Transverse colon (tissue), 3 donors: ENCODE measurements around the gene CDK2AP2.
A peak's percentile ranks its signal among the peaks of the same experiment; 100 is the strongest.

Source experiments
- POLR2A ChIP-seq: fragments of 450-650 bp; IDR thresholded peaks from one replicate; pipeline ENCODE4 v1.6.1; 2016; ENCODE audit warnings: antibody characterized with exemption, mild to moderate bottlenecking, moderate library complexity
- TF ChIP-seq, protein P1 (sequence below), 5 experiments: fragments of 200-600 bp in 3 of 5; fragments of 450-650 bp in 2 of 5; sonication (generic) in 3 of 5; IDR thresholded peaks; 1 replicate in 2 of 5; 2 replicates in 3 of 5; pipeline ENCODE4 v1.5.1; 2016 to 2017; ENCODE audit warnings: antibody characterized with exemption in 5 of 5, inconsistent platforms in 3 of 5, mild to moderate bottlenecking in 2 of 5, moderate library complexity in 1 of 5

DNA sequence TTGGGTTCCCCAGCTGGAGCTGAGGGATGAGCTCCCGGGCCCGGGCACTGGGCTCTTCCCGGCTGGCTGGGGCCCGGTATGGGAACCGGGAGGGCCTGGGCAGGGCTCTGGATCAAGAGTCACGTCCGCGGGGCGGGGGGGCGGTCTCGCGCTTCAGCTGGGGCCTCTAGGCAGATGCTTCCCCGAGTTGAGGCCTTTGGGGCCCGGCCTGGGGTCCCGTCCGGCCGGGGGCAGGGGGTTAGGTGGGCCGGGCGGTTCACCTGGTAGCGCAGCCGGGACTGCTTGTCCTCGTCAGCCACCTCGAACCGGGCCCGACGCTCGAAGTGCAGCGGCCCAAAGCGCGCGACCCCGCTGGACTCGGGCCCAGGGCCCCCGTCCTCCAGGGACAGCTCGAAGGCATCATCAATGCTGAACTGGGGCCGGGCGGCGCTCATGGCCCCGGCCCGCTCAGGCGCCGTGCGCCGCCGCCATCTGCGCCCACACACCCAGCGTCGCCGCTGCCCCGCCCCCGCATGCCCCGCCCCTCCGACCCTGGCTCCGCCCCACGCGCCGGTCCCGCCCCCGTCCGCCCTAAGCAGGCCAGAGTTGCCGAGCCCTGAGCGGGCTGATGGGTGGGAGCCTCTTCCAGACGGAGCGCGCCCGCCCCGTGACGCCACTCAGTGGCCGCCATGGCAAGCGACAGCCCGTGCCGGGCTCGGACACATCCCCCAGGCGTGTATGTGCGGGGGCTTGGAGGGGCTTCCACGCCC is 39.0 kb downstream of the CDK2AP2 start, which contains the start of gene TMEM134:
- peak; percentile 88 for TF ChIP-seq POLR2A
- TF ChIP-seq, protein P1, sequence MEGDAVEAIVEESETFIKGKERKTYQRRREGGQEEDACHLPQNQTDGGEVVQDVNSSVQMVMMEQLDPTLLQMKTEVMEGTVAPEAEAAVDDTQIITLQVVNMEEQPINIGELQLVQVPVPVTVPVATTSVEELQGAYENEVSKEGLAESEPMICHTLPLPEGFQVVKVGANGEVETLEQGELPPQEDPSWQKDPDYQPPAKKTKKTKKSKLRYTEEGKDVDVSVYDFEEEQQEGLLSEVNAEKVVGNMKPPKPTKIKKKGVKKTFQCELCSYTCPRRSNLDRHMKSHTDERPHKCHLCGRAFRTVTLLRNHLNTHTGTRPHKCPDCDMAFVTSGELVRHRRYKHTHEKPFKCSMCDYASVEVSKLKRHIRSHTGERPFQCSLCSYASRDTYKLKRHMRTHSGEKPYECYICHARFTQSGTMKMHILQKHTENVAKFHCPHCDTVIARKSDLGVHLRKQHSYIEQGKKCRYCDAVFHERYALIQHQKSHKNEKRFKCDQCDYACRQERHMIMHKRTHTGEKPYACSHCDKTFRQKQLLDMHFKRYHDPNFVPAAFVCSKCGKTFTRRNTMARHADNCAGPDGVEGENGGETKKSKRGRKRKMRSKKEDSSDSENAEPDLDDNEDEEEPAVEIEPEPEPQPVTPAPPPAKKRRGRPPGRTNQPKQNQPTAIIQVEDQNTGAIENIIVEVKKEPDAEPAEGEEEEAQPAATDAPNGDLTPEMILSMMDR (IDR thresholded peaks at IDR 0.05): peak; percentile 24 to 61 (median 41)
